ENCODE results near the gene RAF1. TPM values are rescaled to one million over a fixed set of nuclear protein-coding genes. Genes with fewer than 3 reads are reported as not detected.
A peak's percentile ranks its signal among the peaks of the same experiment; 100 is the strongest.

Gene RAF1
- total RNA-seq, 2 experiments from 2014 or later, result 71.1 to 74.9 TPM

DNA sequence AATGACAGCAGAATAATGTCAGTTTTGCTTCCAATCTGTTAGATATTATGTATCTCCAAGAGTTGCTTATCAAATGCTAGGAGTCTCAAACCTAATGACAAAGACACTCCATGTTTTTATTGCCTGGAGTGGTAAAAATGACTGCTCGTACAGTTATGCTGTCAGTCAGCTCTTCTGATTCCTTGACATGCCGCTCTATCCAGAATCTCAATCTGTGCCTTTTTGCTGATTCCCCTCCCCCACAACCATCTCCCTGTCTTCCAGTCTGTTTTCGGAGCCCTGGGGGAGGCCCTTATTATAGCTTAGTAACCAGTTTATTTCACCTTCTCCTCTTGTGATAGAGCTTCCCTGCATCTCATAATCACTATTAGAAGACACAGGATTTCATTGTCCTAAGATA lies 104.4 kb downstream of the RAF1 start:
- Mint-ChIP-seq H3K36me3 (ENCODE audit: low read depth) (peaks cover 7% of the 10 kb centered on the region), H3K4me1 (ENCODE audit: low read depth) (peaks cover 57% of the 10 kb centered on the region), H3K4me3 (no peak overlapping the region), H3K27me3 (peaks cover 8% of the 10 kb centered on the region), H3K9me3 (peaks cover 1% of the 10 kb centered on the region), H3K27ac (no peak overlapping the region)
- ChIA-PET POLR2A (no interaction called here), CTCF (interaction anchor here (1.6 kb wide), 1 partner anchor 79 kb away, joined by 4 read pairs; no protein-coding TSS in a partner anchor)
- DNase-seq (no peak), ATAC-seq (no peak)
- TF ChIP-seq, protein P1, sequence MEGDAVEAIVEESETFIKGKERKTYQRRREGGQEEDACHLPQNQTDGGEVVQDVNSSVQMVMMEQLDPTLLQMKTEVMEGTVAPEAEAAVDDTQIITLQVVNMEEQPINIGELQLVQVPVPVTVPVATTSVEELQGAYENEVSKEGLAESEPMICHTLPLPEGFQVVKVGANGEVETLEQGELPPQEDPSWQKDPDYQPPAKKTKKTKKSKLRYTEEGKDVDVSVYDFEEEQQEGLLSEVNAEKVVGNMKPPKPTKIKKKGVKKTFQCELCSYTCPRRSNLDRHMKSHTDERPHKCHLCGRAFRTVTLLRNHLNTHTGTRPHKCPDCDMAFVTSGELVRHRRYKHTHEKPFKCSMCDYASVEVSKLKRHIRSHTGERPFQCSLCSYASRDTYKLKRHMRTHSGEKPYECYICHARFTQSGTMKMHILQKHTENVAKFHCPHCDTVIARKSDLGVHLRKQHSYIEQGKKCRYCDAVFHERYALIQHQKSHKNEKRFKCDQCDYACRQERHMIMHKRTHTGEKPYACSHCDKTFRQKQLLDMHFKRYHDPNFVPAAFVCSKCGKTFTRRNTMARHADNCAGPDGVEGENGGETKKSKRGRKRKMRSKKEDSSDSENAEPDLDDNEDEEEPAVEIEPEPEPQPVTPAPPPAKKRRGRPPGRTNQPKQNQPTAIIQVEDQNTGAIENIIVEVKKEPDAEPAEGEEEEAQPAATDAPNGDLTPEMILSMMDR (IDR thresholded peaks at IDR 0.05), result no peak
- intact Hi-C loops (cut with micrococcal nuclease), result no loop called here

DNA sequence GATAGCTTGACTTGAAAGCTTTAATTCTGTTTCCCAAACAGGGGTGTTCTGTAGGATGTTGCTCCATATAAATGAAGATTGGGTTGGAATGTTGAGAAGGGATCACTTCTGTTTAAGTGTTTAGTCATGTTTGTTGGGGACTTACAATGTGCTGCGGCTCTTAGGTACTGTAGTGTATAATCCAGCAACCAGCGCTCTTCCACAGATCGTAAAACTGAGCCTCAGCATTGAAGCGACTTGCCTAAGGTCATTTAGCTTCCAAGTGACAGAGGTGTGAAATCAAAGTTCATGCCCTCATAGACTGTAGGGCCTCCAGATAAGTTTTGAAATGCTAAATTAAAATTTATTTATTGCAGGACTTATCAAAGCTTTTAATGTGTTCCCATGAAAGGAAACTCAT lies 105.2 kb downstream of the RAF1 start:
- intact Hi-C loops (cut with micrococcal nuclease), result no loop called here
- H3K9me3 Mint-ChIP-seq, result no peaks in the 10 kb centered on the region
- CTCF ChIA-PET, result interaction anchor here (1.5 to 1.7 kb wide), 4 partner anchors 15 to 161 kb away, joined by 3 to 4 read pairs (median 4); no protein-coding TSS in a partner anchor
- peaks cover 13% of the 10 kb centered on the region for H3K27me3 Mint-ChIP-seq
- POLR2A ChIA-PET, result interaction anchor here (0.9 to 1.6 kb wide), 5 partner anchors 12 to 242 kb away, joined by 3 to 4 read pairs (median 3); partner anchors contain the start of genes MKRN2OS, RAF1 and TSEN2
- DNase-seq (no peak), ATAC-seq (no peak)
- peak overlapping the region; percentile 20 for H3K27ac Mint-ChIP-seq
- peak overlapping the region; percentile 74 for H3K4me3 Mint-ChIP-seq
- peaks cover 55% of the 10 kb centered on the region for H3K4me1 Mint-ChIP-seq (ENCODE audit: low read depth)
- H3K36me3 Mint-ChIP-seq (ENCODE audit: low read depth), result peaks cover 4% of the 10 kb centered on the region
- TF ChIP-seq, protein P1 (IDR thresholded peaks at IDR 0.05), result no peak

DNA sequence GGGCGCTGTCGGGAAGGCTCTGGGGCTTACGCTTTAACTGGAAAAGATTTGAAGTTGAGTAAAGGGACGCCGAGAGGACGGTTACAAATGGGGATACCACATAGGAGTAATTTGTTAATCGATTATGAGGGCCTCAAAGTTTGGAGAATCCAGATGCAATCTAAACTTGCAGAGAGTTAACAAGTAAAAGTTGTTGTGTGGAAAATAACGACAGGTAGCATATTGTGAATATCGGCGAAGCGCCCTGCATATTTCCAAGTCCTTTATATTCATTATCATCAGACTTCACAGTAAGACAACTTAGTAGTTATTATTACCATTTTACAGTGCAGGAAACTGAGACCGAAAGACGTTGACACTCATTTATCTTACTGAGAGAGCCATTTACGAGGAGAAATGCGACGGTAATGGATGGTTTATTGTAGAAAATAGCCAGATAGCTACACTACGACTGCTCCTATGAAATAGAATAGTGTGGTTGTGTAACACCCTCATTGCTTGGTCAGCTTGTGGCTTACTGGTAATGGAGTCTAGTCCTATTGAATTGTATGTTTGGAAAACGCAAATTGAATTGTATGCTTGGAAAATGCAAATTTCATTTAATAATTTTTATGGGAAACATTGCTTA lies 106.3 kb downstream of the RAF1 start:
- ATAC-seq, result no peak
- POLR2A ChIA-PET, result interaction anchor here (0.6 to 1.6 kb wide), 5 partner anchors 10 to 244 kb away, joined by 3 to 4 read pairs (median 3); partner anchors contain the start of genes RAF1 and TSEN2
- CTCF ChIA-PET, result interaction anchor here (1.5 to 1.7 kb wide), 3 partner anchors 17 to 162 kb away, joined by 3 to 4 read pairs (median 4); no protein-coding TSS in a partner anchor
- no peak for DNase-seq
- H3K4me3 Mint-ChIP-seq, result peak overlapping the region; percentile 74
- TF ChIP-seq, protein P1 (IDR thresholded peaks at IDR 0.05), result no peak
- peaks cover 3% of the 10 kb centered on the region for H3K36me3 Mint-ChIP-seq (ENCODE audit: low read depth)
- H3K27ac Mint-ChIP-seq, result peak overlapping the region; percentile 93
- no peaks in the 10 kb centered on the region for H3K9me3 Mint-ChIP-seq
- intact Hi-C loops (cut with micrococcal nuclease), result no loop called here
- H3K4me1 Mint-ChIP-seq (ENCODE audit: low read depth), result peaks cover 53% of the 10 kb centered on the region
- H3K27me3 Mint-ChIP-seq, result peaks cover 19% of the 10 kb centered on the region

DNA sequence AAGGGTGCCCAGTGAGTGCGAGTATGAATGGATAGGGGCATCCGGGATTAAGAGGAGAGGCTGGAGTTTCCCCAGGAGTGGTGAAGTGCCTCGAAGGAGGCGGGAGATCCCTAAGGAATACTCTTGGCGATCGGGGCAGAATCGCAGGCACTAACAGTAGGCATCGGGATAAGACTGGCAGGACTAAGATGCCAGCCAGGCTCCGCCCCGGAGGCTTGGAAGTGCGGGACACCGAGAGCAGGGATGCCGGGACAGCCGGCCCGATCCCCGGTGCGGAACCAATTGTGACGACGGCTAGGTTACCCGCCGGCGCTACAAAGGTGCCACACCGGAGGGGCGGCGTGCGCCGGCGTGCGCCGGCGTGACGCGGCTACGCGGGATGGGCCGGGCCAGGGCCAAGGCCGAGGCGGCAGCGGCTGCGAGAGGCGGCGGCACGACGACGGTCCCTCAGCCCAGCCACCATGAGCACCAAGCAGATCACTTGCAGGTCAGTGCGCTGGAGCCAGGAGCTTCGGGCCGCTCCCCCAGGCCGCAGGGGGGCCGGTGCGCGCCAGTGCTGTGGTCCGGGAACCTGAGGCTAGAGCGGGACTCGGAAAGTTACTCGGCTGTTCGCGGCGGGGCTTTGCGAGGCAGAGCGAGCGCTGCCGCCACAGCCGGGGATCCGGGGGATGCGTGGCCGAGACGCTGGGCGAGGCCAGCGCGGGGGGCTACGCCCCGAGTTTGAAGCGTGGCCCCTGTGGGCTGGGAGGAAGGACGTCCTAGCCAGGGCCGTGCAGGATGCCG lies 107.0 kb downstream of the RAF1 start, which contains the start of gene MKRN2:
TSS of gene MKRN2 (plus strand) at position 398 of the 783 bp plus-strand sequence. CDS start at position 462, 64 bp downstream.
- TF ChIP-seq, protein P1 (IDR thresholded peaks at IDR 0.05), result no peak
- peaks cover 3% of the 10 kb centered on the region for H3K36me3 Mint-ChIP-seq (ENCODE audit: low read depth)
- intact Hi-C loops (cut with micrococcal nuclease), result no loop called here
- ChIA-PET CTCF (interaction anchor here (0.9 kb wide), 1 partner anchor 22 kb away, joined by 3 read pairs; no protein-coding TSS in a partner anchor), POLR2A (interaction anchor here (0.6 to 1.6 kb wide), 6 partner anchors 10 to 244 kb away, joined by 3 to 8 read pairs (median 3); partner anchors contain the start of gene MKRN2OS)
- H3K27ac Mint-ChIP-seq, result peak within 1 kb of the TSS; percentile 93
- ATAC-seq, result peak; percentile 89
- H3K4me3 Mint-ChIP-seq, result peak within 1 kb of the TSS; percentile 74
- peaks cover 49% of the 10 kb centered on the region for H3K4me1 Mint-ChIP-seq (ENCODE audit: low read depth)
- peak; percentile 81 for DNase-seq
- peaks cover 19% of the 10 kb centered on the region for H3K27me3 Mint-ChIP-seq
- H3K9me3 Mint-ChIP-seq, result no peaks in the 10 kb centered on the region

Data from activated CD8-positive, alpha-beta T cell treated with anti-CD3 and anti-CD28 coated beads for 36 hours (primary cell).